ENCODE results near the gene KCNMB3.
"Not testable (repeated sequence)": the region's sequence is repeated elsewhere in the genome, so short reads cannot be mapped to it uniquely, and the experiment has no call there.

DNA sequence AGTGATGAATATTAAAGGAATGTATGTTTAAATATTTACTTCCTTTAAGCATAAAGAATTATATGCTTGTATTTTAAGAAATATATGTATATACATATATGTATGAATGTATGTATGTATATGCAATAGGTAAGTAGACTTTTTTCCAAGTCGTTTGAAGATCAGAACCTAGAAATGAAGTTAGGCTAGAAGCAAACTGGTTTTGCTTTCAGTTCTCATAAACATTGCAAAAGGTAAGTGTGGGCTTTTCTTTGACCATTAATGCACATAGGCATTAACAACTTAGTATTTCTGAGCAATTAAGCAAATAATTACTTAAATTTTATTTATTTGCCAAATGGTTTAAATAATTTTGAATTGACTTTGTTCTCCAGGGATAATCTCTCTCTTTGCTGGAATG, 10.6 kb downstream of the KCNMB3 start:
- TF ChIP-seq EP300, CTCF, POLR2A (IDR thresholded peaks at IDR 0.05): not testable (repeated sequence)
